ENCODE measurements around the gene EXD2. TPM values are rescaled to one million over a fixed set of nuclear protein-coding genes. Genes with fewer than 3 reads are reported as not detected.
"Not testable (repeated sequence)": the region's sequence is repeated elsewhere in the genome, so short reads cannot be mapped to it uniquely, and the experiment has no call there.

EXD2 gene
- polyA plus RNA-seq, 1 experiment: 16.7 TPM

- Histone ChIP-seq H3K27me3 (ENCODE audit: control insufficient read depth, insufficient read depth, low read length) (peaks cover 5% of the 10 kb centered on the region), H3K4me3 (ENCODE audit: low read depth, low read length) (no peak overlapping the region), H3K9me3 (ENCODE audit: control insufficient read depth, insufficient read depth, low read length) (no peaks in the 10 kb centered on the region), H3K27ac (ENCODE audit: low read depth, low read length) (no peak overlapping the region)
- ChIA-PET CTCF (interaction anchor here (1.1 kb wide), 1 partner anchor 77 kb away, joined by 3 read pairs; no protein-coding TSS in a partner anchor), POLR2A (no interaction called here)
- DNase-seq (ENCODE audit: low read depth, low spot score): no peak
- TF ChIP-seq, protein P1, sequence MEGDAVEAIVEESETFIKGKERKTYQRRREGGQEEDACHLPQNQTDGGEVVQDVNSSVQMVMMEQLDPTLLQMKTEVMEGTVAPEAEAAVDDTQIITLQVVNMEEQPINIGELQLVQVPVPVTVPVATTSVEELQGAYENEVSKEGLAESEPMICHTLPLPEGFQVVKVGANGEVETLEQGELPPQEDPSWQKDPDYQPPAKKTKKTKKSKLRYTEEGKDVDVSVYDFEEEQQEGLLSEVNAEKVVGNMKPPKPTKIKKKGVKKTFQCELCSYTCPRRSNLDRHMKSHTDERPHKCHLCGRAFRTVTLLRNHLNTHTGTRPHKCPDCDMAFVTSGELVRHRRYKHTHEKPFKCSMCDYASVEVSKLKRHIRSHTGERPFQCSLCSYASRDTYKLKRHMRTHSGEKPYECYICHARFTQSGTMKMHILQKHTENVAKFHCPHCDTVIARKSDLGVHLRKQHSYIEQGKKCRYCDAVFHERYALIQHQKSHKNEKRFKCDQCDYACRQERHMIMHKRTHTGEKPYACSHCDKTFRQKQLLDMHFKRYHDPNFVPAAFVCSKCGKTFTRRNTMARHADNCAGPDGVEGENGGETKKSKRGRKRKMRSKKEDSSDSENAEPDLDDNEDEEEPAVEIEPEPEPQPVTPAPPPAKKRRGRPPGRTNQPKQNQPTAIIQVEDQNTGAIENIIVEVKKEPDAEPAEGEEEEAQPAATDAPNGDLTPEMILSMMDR (IDR thresholded peaks at IDR 0.05; ENCODE audit: low read depth, low read length): no peak
These were observed 78.8 kb downstream of the EXD2 start for GRCh38 chr14:69270097-69270496.

- DNase-seq (ENCODE audit: low read depth, low spot score): no peak
These were observed 79.8 kb downstream of the EXD2 start for GRCh38 chr14:69270795-69271708.

DNA sequence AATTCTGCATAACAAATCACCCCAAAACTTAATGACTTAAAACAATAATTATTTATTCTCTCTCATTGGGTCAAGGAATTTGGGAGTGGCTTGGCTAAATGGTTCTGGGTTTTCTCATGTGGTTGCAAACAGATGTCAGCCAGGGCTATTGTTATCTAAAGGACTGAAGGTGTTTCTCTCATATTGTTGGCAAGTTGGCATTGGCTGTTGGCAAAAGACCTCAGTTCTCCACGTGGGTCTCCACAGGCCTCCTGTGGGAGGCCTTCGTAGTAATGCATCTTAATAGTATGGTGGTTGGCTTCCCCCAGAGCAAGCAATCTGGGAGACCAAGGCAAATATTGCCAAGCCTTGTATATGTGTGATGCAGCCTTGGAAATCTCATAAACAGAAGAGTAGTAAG is 83.0 kb downstream of the EXD2 start:
- ChIA-PET CTCF (interaction anchor here (1.4 to 1.6 kb wide), 2 partner anchors 31 to 72 kb away, joined by 3 to 4 read pairs; no protein-coding TSS in a partner anchor), POLR2A (no interaction called here)
- DNase-seq (ENCODE audit: low read depth, low spot score): no peak
- H3K4me3 ChIP-seq (ENCODE audit: low read depth, low read length): no peak overlapping the region
- TF ChIP-seq, protein P1 (IDR thresholded peaks at IDR 0.05; ENCODE audit: low read depth, low read length): no peak
- H3K9me3 ChIP-seq (ENCODE audit: control insufficient read depth, insufficient read depth, low read length): no peaks in the 10 kb centered on the region
- peaks cover 7% of the 10 kb centered on the region for H3K27me3 ChIP-seq (ENCODE audit: control insufficient read depth, insufficient read depth, low read length)
- no peak overlapping the region for H3K27ac ChIP-seq (ENCODE audit: low read depth, low read length)

More at GRCh38 chr14:69270795-69271708, 79.8 kb downstream of the EXD2 start:
- TF ChIP-seq, protein P1 (IDR thresholded peaks at IDR 0.05; ENCODE audit: low read depth, low read length): no peak
- Histone ChIP-seq H3K27ac (ENCODE audit: low read depth, low read length) (no peak overlapping the region), H3K4me3 (ENCODE audit: low read depth, low read length) (no peak overlapping the region), H3K27me3 (ENCODE audit: control insufficient read depth, insufficient read depth, low read length) (peaks cover 7% of the 10 kb centered on the region), H3K9me3 (ENCODE audit: control insufficient read depth, insufficient read depth, low read length) (no peaks in the 10 kb centered on the region)
- CTCF ChIA-PET: interaction anchor here (0.8 to 1.1 kb wide), 2 partner anchors 9 to 76 kb away, joined by 3 read pairs; no protein-coding TSS in a partner anchor
- POLR2A ChIA-PET: no interaction called here

DNA sequence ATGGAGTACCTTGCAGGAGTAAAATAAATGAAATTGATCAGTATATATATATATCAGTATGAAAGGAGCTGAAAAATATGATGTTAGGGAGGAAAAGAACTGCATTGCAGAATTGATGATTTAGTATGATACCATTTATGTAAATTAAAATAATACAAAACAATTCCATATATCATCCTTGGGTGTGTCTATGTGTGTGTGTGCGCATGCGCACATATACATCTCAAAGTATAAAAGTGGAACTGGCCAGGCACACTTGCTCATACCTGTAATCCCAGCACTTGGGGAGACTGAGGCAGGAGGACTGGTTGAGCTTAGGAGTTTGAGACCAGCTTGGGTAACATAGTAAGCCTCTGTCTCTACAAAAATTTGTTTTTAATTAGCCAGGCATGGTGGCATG is 84.0 kb downstream of the EXD2 start:
- DNase-seq (ENCODE audit: low read depth, low spot score): no peak
- H3K9me3 ChIP-seq (ENCODE audit: control insufficient read depth, insufficient read depth, low read length): no peaks in the 10 kb centered on the region
- POLR2A ChIA-PET: no interaction called here
- peaks cover 7% of the 10 kb centered on the region for H3K27me3 ChIP-seq (ENCODE audit: control insufficient read depth, insufficient read depth, low read length)
- TF ChIP-seq, protein P1 (IDR thresholded peaks at IDR 0.05; ENCODE audit: low read depth, low read length): no peak
- H3K27ac ChIP-seq (ENCODE audit: low read depth, low read length): no peak overlapping the region
- no peak overlapping the region for H3K4me3 ChIP-seq (ENCODE audit: low read depth, low read length)
- CTCF ChIA-PET: interaction anchor here (0.7 to 1.6 kb wide), 3 partner anchors 13 to 71 kb away, joined by 3 to 4 read pairs (median 3); no protein-coding TSS in a partner anchor

- H3K27ac ChIP-seq (ENCODE audit: low read depth, low read length); CTCF ChIA-PET; H3K9me3 ChIP-seq (ENCODE audit: control insufficient read depth, insufficient read depth, low read length); DNase-seq (ENCODE audit: low read depth, low spot score); POLR2A ChIA-PET; H3K4me3 ChIP-seq (ENCODE audit: low read depth, low read length): not testable (repeated sequence)
- peaks cover 17% of the 10 kb centered on the region for H3K27me3 ChIP-seq (ENCODE audit: control insufficient read depth, insufficient read depth, low read length)
These were observed 86.1 kb downstream of the EXD2 start for GRCh38 chr14:69277356-69277755.

Measured in AG04450 (cell line).